Osteocyte (in vitro differentiated cells): ENCODE results near the gene ALDH1A2. TPM values are rescaled to one million over a fixed set of nuclear protein-coding genes. Genes with fewer than 3 reads are reported as not detected.

Source experiments
- DNase-seq: peaks from one replicate; pipeline ENCODE4 v3.0.0; 2021; ENCODE audit warnings: mixed read lengths; ENCODE audit not compliant: unreplicated experiment; ENCODE audit errors: extremely low spot score
- H3K27ac Mint-ChIP-seq: one replicate; pipeline ENCODE4 v1.8.0; 2021; ENCODE audit warnings: mild to moderate bottlenecking, mixed read lengths; ENCODE audit not compliant: unreplicated experiment
- H3K27me3 Mint-ChIP-seq: one replicate; pipeline ENCODE4 v1.8.0; 2021; ENCODE audit warnings: mixed read lengths; ENCODE audit not compliant: unreplicated experiment
- H3K36me3 Mint-ChIP-seq: one replicate; pipeline ENCODE4 v1.8.0; 2021; ENCODE audit warnings: mixed read lengths; ENCODE audit not compliant: unreplicated experiment
- H3K4me1 Mint-ChIP-seq: one replicate; pipeline ENCODE4 v1.8.0; 2021; ENCODE audit warnings: mixed read lengths; ENCODE audit not compliant: unreplicated experiment
- H3K4me3 Mint-ChIP-seq: one replicate; pipeline ENCODE4 v1.8.0; 2021; ENCODE audit warnings: mild to moderate bottlenecking, moderate library complexity, mixed read lengths; ENCODE audit not compliant: unreplicated experiment
- H3K9me3 Mint-ChIP-seq: one replicate; pipeline ENCODE4 v1.8.0; 2021; ENCODE audit warnings: mixed read lengths; ENCODE audit not compliant: unreplicated experiment
- total RNA-seq: library from RNA; stranded (reverse); gene quantifications from 2 replicates; pipeline ENCODE4 v1.2.1, GENCODE V29; 2021
- TF ChIP-seq, protein P1 (sequence below): fragments of 200-600 bp; sonication (generic); IDR thresholded peaks from 2 replicates; pipeline ENCODE4 v1.5.0; 2021; ENCODE audit warnings: antibody characterized with exemption, mild to moderate bottlenecking, moderate library complexity

ALDH1A2 gene
- total RNA-seq, 1 donor from 2014 or later, result 0.48 TPM

DNA sequence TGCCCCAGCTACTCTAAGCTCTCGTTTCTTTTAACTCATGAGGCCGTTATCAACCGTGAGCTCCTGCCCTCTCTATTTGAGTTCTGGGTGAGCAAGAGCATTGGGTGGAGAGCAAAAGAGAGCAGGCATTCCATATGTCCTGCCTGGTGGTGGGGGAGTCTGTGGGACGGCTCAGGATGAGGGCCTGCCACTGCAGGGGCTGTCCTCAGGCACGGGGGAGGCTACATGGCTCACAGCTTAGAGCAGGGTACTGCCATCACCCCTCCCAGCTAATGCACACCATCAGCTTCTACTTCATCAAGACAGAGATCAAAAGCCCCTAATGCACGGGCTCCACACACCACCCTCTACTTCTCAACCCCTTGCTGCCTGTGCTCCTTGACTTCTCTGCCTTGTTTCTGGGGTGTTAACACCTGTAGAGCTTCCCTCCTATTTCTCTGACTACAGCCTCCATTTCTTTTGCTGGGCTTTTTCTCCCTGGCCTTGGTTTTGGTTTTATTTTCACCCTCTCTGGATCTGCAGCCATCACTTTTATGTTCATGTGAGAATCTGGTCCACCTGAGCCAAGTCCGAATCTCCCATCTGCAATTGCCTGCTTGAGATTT lies 114.1 kb downstream of the ALDH1A2 start:
- Mint-ChIP-seq H3K4me3 (no peak overlapping the region), H3K9me3 (no peaks in the 10 kb centered on the region), H3K27ac (no peak overlapping the region), H3K4me1 (no peaks in the 10 kb centered on the region), H3K27me3 (peaks cover 16% of the 10 kb centered on the region), H3K36me3 (no peaks in the 10 kb centered on the region)
- TF ChIP-seq, protein P1, sequence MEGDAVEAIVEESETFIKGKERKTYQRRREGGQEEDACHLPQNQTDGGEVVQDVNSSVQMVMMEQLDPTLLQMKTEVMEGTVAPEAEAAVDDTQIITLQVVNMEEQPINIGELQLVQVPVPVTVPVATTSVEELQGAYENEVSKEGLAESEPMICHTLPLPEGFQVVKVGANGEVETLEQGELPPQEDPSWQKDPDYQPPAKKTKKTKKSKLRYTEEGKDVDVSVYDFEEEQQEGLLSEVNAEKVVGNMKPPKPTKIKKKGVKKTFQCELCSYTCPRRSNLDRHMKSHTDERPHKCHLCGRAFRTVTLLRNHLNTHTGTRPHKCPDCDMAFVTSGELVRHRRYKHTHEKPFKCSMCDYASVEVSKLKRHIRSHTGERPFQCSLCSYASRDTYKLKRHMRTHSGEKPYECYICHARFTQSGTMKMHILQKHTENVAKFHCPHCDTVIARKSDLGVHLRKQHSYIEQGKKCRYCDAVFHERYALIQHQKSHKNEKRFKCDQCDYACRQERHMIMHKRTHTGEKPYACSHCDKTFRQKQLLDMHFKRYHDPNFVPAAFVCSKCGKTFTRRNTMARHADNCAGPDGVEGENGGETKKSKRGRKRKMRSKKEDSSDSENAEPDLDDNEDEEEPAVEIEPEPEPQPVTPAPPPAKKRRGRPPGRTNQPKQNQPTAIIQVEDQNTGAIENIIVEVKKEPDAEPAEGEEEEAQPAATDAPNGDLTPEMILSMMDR, result no peak
- no peak for DNase-seq

DNA sequence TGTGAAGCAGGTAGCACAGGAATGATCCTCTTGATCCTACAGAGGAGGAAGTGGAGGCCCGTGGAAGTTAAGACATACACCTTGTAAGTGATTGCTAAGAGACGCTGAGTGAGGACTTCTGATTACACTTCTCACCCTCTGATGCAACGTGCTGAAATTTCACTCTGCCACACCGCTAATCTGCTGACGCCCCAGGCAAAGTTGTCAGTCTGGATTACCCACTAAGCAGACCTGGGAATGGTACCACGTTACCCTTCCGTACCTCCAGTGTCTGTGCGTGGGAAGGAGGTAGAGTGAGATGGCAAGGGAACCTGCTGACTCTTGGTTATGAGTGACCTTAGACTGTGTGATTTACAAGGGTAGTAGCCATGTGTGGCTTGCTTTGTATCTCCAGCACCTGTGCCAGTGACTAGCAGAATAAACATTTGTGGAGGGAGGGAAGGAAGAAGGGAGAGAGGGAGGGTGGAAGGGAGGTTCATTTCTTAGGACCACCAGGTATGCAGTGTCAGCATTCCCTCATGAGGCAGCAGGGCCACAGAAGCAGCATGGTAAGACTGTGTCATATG lies 115.0 kb downstream of the ALDH1A2 start:
- no peak for DNase-seq
- no peaks in the 10 kb centered on the region for H3K36me3 Mint-ChIP-seq
- no peaks in the 10 kb centered on the region for H3K9me3 Mint-ChIP-seq
- H3K27me3 Mint-ChIP-seq, result peaks cover 17% of the 10 kb centered on the region
- TF ChIP-seq, protein P1, result no peak
- no peak overlapping the region for H3K4me3 Mint-ChIP-seq
- no peaks in the 10 kb centered on the region for H3K4me1 Mint-ChIP-seq
- no peak overlapping the region for H3K27ac Mint-ChIP-seq

DNA sequence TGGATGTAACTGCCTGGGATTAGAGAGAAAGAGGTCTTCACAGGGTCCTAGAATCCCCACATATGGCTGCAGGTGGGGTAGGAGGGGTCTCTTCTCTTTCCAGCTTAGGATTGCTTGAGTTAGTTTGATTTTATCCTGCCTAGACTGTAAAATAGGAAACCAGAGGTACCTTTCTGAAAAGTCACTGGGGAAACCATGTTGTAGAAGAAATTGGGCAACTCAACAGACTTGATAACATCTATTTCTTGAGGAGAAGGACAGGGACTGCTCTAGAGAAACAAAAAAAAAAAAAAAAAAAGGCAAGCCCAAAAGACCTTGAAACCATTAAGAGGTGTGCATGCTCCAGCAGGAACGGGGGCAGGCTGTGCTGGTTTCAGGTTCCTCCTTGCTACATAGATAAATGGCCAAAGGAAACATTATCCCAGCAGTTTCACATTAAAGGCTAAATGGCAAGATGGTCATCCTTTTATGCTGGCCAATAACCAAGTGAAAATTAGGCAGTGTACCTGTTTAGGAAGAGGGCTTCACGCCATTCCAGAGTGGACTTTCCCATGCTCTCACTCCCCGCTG lies 116.1 kb downstream of the ALDH1A2 start:
- peaks cover 24% of the 10 kb centered on the region for H3K27me3 Mint-ChIP-seq
- no peak overlapping the region for H3K27ac Mint-ChIP-seq

DNA sequence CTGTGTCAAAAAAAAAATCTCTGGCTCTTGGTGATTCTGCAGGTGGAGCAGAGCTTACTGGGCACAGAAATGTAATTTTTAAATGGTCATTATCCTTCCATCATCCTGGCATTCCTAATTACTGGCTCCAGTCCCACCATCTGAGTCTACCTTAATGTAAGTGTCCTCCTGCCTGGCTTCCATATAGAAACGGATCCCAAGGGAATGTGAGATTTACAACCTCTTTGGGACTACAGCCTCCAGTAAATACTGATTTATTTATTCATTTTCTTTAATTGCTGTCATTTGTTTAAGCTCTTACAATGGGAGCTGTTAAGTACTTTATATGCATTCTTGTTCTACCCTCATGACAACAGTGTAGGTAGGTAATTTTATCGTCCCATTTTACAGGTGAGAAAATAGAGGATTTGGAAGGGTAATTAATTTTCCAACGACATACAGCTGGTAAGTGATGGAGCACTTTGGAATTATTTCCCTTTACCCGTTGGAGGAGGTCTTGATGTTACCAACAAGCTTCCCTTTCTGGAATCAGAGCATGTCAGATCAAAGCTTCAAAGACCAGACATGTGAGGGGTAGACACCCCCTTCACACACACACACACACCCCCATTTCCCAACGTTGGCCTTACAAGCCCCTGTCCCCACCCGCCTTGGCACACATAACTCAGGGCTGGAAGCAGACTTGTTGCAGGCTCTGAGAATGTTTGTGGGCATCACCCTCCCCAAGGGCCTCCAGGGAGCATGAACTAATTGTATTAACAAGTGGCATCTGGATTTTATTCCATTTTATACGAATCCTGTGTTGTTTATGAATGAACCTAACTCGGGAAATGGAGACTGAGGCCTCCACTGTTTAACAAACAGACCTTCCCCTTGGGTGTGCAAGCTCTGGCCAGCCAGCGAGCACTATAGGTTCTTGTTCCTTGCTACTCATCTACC lies 116.9 kb downstream of the ALDH1A2 start:
- Mint-ChIP-seq H3K36me3 (no peaks in the 10 kb centered on the region), H3K27ac (no peak overlapping the region), H3K9me3 (no peaks in the 10 kb centered on the region), H3K27me3 (peaks cover 21% of the 10 kb centered on the region), H3K4me3 (no peak overlapping the region), H3K4me1 (no peaks in the 10 kb centered on the region)
- TF ChIP-seq, protein P1, result no peak
- no peak for DNase-seq

More for the DNA sequence above, 116.1 kb downstream of the ALDH1A2 start:
- Mint-ChIP-seq H3K9me3 (no peaks in the 10 kb centered on the region), H3K4me1 (no peaks in the 10 kb centered on the region), H3K4me3 (no peak overlapping the region), H3K36me3 (no peaks in the 10 kb centered on the region)
- TF ChIP-seq, protein P1, result no peak
- no peak for DNase-seq
